ENCODE data around the gene SPARC.

The SPARC gene

DNA sequence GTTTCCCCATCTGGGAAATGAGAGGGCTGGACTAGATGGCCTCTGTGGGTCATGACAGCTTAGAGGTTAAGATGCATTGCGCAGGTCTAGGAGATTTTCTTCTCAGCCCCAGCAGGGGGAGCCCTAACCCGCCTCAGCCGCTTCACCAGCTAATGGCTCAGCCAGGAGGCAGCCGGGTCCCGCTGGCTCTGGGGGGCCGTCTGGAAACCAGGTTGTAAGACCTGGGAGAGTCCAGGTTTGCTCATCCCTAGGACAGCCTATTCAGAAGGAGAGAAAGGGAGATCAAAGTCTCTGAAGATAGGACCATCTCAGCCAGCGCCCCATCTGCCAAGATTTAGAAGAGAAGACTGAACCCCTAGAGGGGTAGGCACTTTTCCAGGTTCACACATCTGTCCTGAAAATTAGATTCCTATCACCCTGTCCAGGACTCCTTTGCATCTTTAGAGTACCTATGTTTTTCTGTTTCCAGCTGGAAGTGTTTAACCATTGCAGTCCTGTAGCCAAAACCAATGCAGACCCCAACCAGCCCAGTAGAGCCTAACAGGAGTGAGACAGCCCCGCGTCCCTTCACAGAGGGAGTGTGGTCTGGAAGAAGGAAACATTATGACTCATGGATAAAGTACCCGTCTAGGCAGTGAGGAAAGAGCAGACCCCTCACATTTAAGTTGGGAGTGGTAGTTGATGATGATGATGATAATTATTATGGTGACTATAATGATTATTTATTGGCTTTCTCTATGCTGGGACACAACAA lies 27.5 kb downstream of the SPARC start:
- Histone ChIP-seq H3K36me3 (replicated peaks; ENCODE audit: low read depth, low read length) (no peaks in the 10 kb centered on the region), H4K20me1 (ENCODE audit: insufficient read depth, low read length) (no peaks in the 10 kb centered on the region), H3K27me3 (ENCODE audit: low read depth, low read length) (peaks cover 4% of the 10 kb centered on the region), H3K4me2 (ENCODE audit: low read length) (peak overlapping the region; percentile 44), H3K9me3 (ENCODE audit: insufficient read depth, low read length) (no peaks in the 10 kb centered on the region), H3K79me2 (ENCODE audit: low read length) (no peaks in the 10 kb centered on the region), H3K27ac (ENCODE audit: low read length) (no peak overlapping the region), H3K9ac (ENCODE audit: low read length) (no peak overlapping the region), H2AFZ (ENCODE audit: low read depth, low read length) (no peak overlapping the region), H3K4me3 (ENCODE audit: low read length) (no peak overlapping the region), H3K4me1 (ENCODE audit: low read length) (peaks cover 38% of the 10 kb centered on the region)
- TF ChIP-seq, protein P1, sequence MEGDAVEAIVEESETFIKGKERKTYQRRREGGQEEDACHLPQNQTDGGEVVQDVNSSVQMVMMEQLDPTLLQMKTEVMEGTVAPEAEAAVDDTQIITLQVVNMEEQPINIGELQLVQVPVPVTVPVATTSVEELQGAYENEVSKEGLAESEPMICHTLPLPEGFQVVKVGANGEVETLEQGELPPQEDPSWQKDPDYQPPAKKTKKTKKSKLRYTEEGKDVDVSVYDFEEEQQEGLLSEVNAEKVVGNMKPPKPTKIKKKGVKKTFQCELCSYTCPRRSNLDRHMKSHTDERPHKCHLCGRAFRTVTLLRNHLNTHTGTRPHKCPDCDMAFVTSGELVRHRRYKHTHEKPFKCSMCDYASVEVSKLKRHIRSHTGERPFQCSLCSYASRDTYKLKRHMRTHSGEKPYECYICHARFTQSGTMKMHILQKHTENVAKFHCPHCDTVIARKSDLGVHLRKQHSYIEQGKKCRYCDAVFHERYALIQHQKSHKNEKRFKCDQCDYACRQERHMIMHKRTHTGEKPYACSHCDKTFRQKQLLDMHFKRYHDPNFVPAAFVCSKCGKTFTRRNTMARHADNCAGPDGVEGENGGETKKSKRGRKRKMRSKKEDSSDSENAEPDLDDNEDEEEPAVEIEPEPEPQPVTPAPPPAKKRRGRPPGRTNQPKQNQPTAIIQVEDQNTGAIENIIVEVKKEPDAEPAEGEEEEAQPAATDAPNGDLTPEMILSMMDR (IDR thresholded peaks at IDR 0.05; ENCODE audit: low read depth, low read length), result peak; percentile 82
- TF ChIP-seq EZH2phosphoT487 (IDR thresholded peaks at IDR 0.05; ENCODE audit: low read depth), result no peak

DNA sequence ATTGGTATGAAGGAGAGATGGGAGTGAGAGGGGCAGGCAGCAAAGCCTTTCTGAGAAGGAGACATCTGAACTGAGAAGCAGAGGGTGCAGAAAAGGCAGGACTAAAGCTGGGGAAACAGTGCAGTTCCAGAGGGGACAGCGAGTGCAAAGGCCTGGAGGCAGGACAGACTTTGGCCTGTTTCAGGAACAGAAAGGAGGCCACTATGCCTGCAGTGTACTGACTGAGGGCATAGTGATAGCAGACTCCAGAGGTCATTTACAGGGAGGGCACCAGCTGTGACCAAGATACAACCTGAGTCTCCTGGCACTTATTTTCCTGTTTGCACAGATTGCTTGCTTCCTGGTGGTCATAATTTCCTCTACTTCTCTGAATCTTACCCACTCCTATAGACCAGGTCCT lies 29.6 kb downstream of the SPARC start:
- Histone ChIP-seq H3K4me2 (ENCODE audit: low read length) (no peak overlapping the region), H3K27ac (ENCODE audit: low read length) (no peak overlapping the region), H3K36me3 (replicated peaks; ENCODE audit: low read depth, low read length) (no peaks in the 10 kb centered on the region), H3K4me1 (ENCODE audit: low read length) (peaks cover 18% of the 10 kb centered on the region), H3K4me3 (ENCODE audit: low read length) (no peak overlapping the region), H3K79me2 (ENCODE audit: low read length) (no peaks in the 10 kb centered on the region), H2AFZ (ENCODE audit: low read depth, low read length) (no peak overlapping the region), H3K9me3 (ENCODE audit: insufficient read depth, low read length) (no peaks in the 10 kb centered on the region), H3K9ac (ENCODE audit: low read length) (no peak overlapping the region), H4K20me1 (ENCODE audit: insufficient read depth, low read length) (no peaks in the 10 kb centered on the region), H3K27me3 (ENCODE audit: low read depth, low read length) (peaks cover 4% of the 10 kb centered on the region)
- no peak for TF ChIP-seq EZH2phosphoT487 (IDR thresholded peaks at IDR 0.05; ENCODE audit: low read depth)
- TF ChIP-seq, protein P1 (IDR thresholded peaks at IDR 0.05; ENCODE audit: low read depth, low read length), result no peak

DNA sequence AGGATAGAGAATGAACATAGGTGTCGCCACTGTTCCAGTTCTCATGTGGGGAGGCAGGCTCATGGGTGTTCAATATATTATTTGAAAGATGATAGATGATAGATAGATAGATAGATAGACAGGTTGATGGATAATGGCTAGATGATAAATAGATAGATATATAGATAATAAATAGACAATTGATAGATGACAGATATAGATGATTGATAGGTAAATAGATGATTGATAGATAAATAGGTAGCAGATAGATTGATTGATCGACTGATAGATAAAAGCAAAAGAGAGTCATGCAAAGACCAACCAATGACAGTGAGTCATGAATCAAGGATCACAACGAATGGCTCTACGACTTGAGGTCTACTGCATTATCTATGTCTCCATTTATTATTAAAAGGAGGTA lies 30.4 kb downstream of the SPARC start:
- Histone ChIP-seq H3K27me3 (ENCODE audit: low read depth, low read length) (peaks cover 4% of the 10 kb centered on the region), H3K4me1 (ENCODE audit: low read length) (peaks cover 10% of the 10 kb centered on the region), H3K27ac (ENCODE audit: low read length) (no peak overlapping the region), H4K20me1 (ENCODE audit: insufficient read depth, low read length) (no peaks in the 10 kb centered on the region), H3K79me2 (ENCODE audit: low read length) (no peaks in the 10 kb centered on the region), H3K36me3 (replicated peaks; ENCODE audit: low read depth, low read length) (no peaks in the 10 kb centered on the region), H3K9ac (ENCODE audit: low read length) (no peak overlapping the region), H3K4me2 (ENCODE audit: low read length) (no peak overlapping the region), H3K9me3 (ENCODE audit: insufficient read depth, low read length) (no peaks in the 10 kb centered on the region), H2AFZ (ENCODE audit: low read depth, low read length) (no peak overlapping the region), H3K4me3 (ENCODE audit: low read length) (no peak overlapping the region)
- TF ChIP-seq EZH2phosphoT487 (IDR thresholded peaks at IDR 0.05; ENCODE audit: low read depth), result no peak
- TF ChIP-seq, protein P1 (IDR thresholded peaks at IDR 0.05; ENCODE audit: low read depth, low read length), result no peak

DNA sequence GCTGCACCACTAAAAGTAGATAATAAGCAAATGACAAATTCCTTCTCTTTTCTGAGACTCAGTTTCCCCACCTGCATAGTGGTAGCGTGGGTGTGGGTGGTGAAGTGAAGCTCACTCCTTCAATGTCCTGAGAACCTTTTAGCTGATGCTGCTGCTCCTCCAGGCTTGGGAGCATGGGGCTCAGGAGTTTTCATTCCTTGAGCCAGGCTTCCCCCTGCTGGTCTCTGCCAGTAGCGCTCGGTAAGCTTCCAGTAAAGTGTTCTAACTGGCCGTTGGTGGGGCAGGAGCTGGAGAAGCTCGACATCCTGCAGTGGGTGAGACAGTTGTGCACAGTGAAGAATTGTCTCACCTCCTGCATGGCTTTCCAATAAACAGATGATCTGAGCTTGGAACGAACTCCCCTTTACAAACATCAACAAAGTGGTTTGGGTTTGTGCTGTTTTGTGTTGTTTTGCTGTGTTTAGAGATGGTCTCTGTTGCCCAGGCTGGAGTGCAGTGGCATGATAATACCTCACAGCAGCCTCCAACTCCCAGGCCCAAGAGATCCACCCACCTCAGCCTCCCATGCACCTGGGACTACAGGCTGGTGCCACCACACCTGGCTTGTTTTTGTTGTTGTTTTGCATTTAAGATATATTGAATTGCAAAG lies 34.6 kb downstream of the SPARC start:
- Histone ChIP-seq H3K4me1 (ENCODE audit: low read length) (no peaks in the 10 kb centered on the region), H3K27ac (ENCODE audit: low read length) (no peak overlapping the region), H2AFZ (ENCODE audit: low read depth, low read length) (no peak overlapping the region; the same call in 1 of the 2 replicates), H3K4me3 (ENCODE audit: low read length) (no peak overlapping the region), H3K9me3 (ENCODE audit: insufficient read depth, low read length) (no peaks in the 10 kb centered on the region), H3K79me2 (ENCODE audit: low read length) (no peaks in the 10 kb centered on the region), H3K27me3 (ENCODE audit: low read depth, low read length) (no peaks in the 10 kb centered on the region; the same call in 1 of the 2 replicates), H3K4me2 (ENCODE audit: low read length) (peak overlapping the region; percentile 32; the same call in 1 of the 2 replicates), H3K9ac (ENCODE audit: low read length) (no peak overlapping the region), H4K20me1 (ENCODE audit: insufficient read depth, low read length) (no peaks in the 10 kb centered on the region), H3K36me3 (replicated peaks; ENCODE audit: low read depth, low read length) (no peaks in the 10 kb centered on the region)
- no peak for TF ChIP-seq EZH2phosphoT487 (IDR thresholded peaks at IDR 0.05; ENCODE audit: low read depth)
- TF ChIP-seq, protein P1 (IDR thresholded peaks at IDR 0.05; ENCODE audit: low read depth, low read length), result peak; percentile 79

Measured in OCI-LY3 (cell line).